GM18951 (cell line): ENCODE measurements around the gene MKRN2.
A peak's percentile ranks its signal among the peaks of the same experiment; 100 is the strongest.

Source experiments
- POLR2A ChIP-seq: IDR thresholded peaks from 4 replicates; pipeline ENCODE4 v1.6.1; 2011; ENCODE audit warnings: mild to moderate bottlenecking; ENCODE audit not compliant: insufficient read length, insufficient read depth; ENCODE audit errors: extremely low read depth
- in situ Hi-C: fragments of 300-500 bp; cut with MboI; formaldehyde crosslinking; loops from one replicate; pipeline ENCODE4 v1.12.0; 2022; ENCODE audit warnings: low sequenced_read_pairs, mixed read lengths, inconsistent platforms; ENCODE audit not compliant: unreplicated experiment

The MKRN2 gene

GRCh38 chr3:12556690-12557472, at the start of gene MKRN2:
TSS of gene MKRN2 (plus strand) at chr3:12557087. CDS start at chr3:12557151, 64 bp downstream.
- in situ Hi-C loops, result no loop called here
- TF ChIP-seq POLR2A, result peak; percentile 99

- no peak for TF ChIP-seq POLR2A
These were observed 49.2 kb upstream of the MKRN2 start for GRCh38 chr3:12507591-12508281.

GRCh38 chr3:12508291-12508700, 48.6 kb upstream of the MKRN2 start:
- in situ Hi-C loops, result no loop called here
- TF ChIP-seq POLR2A, result no peak

More at GRCh38 chr3:12507591-12508281, 49.2 kb upstream of the MKRN2 start:
- in situ Hi-C loops, result no loop called here

GRCh38 chr3:12509466-12509865, 47.4 kb upstream of the MKRN2 start:
- in situ Hi-C loops, result no loop called here
- no peak for TF ChIP-seq POLR2A

GRCh38 chr3:12512534-12513118, 44.3 kb upstream of the MKRN2 start:
- TF ChIP-seq POLR2A, result no peak
- in situ Hi-C loops, result no loop called here

- in situ Hi-C loops, result no loop called here
- no peak for TF ChIP-seq POLR2A
These were observed 43.0 kb upstream of the MKRN2 start for GRCh38 chr3:12513694-12514446.

- in situ Hi-C loops, result no loop called here
- TF ChIP-seq POLR2A, result no peak
These were observed 41.3 kb upstream of the MKRN2 start for GRCh38 chr3:12515631-12516030.

- TF ChIP-seq POLR2A, result no peak
These were observed 40.0 kb upstream of the MKRN2 start for GRCh38 chr3:12516873-12517272.

GRCh38 chr3:12518261-12519028, 38.4 kb upstream of the MKRN2 start:
- no peak for TF ChIP-seq POLR2A

More at GRCh38 chr3:12516873-12517272, 40.0 kb upstream of the MKRN2 start:
- in situ Hi-C loops, result no loop called here

GRCh38 chr3:12521010-12521409, 35.9 kb upstream of the MKRN2 start:
- in situ Hi-C loops, result no loop called here
- no peak for TF ChIP-seq POLR2A

More at GRCh38 chr3:12518261-12519028, 38.4 kb upstream of the MKRN2 start:
- in situ Hi-C loops, result no loop called here

GRCh38 chr3:12522721-12523120, 34.2 kb upstream of the MKRN2 start:
- TF ChIP-seq POLR2A, result no peak
- in situ Hi-C loops, result no loop called here

- TF ChIP-seq POLR2A, result no peak
- in situ Hi-C loops, result no loop called here
These were observed 29.1 kb upstream of the MKRN2 start for GRCh38 chr3:12527757-12528143.
